Trophoblast cell (in vitro differentiated cells and primary cell): ENCODE data around the gene NAA16.

Source experiments
- DNase-seq, 2 donors: peaks; one replicate each; pipeline ENCODE4 v3.0.0-alpha.2; 2016
- H2AFZ ChIP-seq: 2 replicates; pipeline ENCODE4 v1.6.1; 2013; ENCODE audit warnings: low read length, moderate library complexity, mild to moderate bottlenecking; ENCODE audit not compliant: insufficient read depth, poor library complexity
- H2AK5ac ChIP-seq: 2 replicates; pipeline ENCODE4 v1.6.1; 2013; ENCODE audit warnings: mild to moderate bottlenecking, low read length
- H2BK120ac ChIP-seq: 2 replicates; pipeline ENCODE4 v1.6.1; 2013; ENCODE audit warnings: low read length, mild to moderate bottlenecking, moderate library complexity; ENCODE audit not compliant: insufficient read depth, poor library complexity
- H2BK12ac ChIP-seq: 2 replicates; pipeline ENCODE4 v1.6.1; 2013; ENCODE audit warnings: mild to moderate bottlenecking, low read length, moderate library complexity
- H2BK5ac ChIP-seq: 2 replicates; pipeline ENCODE4 v1.6.1; 2013; ENCODE audit warnings: low read length, low read depth, moderate library complexity, mild to moderate bottlenecking; ENCODE audit not compliant: poor library complexity
- H3K14ac ChIP-seq: 2 replicates; pipeline ENCODE4 v1.6.1; 2013; ENCODE audit warnings: mild to moderate bottlenecking, low read length
- H3K18ac ChIP-seq: 2 replicates; pipeline ENCODE4 v1.6.1; 2013; ENCODE audit warnings: mild to moderate bottlenecking, low read length
- H3K23ac ChIP-seq: 2 replicates; pipeline ENCODE4 v1.6.1; 2013; ENCODE audit warnings: low read length
- H3K27ac ChIP-seq: 2 replicates; pipeline ENCODE4 v1.5.1; 2013; ENCODE audit warnings: low read depth, mild to moderate bottlenecking, inconsistent platforms, low read length, moderate library complexity
- H3K27me3 ChIP-seq: 2 replicates; pipeline ENCODE4 v1.6.1; 2013; ENCODE audit warnings: inconsistent platforms, mild to moderate bottlenecking, low read length, moderate library complexity; ENCODE audit not compliant: insufficient read depth
- H3K36me3 ChIP-seq, 2 experiments: 1 replicate in 1 of 2; 2 replicates in 1 of 2; pipeline ENCODE4 v1.6.1; 2013; ENCODE audit warnings: low read length in 2 of 2, mild to moderate bottlenecking in 2 of 2, moderate library complexity in 1 of 2; ENCODE audit not compliant: insufficient read depth in 2 of 2, control insufficient read depth in 1 of 2
- H3K4ac ChIP-seq: 2 replicates; pipeline ENCODE4 v1.6.1; 2013; ENCODE audit warnings: low read depth, mild to moderate bottlenecking, low read length, moderate library complexity
- H3K4me1 ChIP-seq, 2 experiments: 1 replicate in 1 of 2; 2 replicates in 1 of 2; pipeline ENCODE4 v1.6.1; 2013; ENCODE audit warnings: low read length in 2 of 2, mild to moderate bottlenecking in 2 of 2, moderate library complexity in 1 of 2; ENCODE audit not compliant: insufficient read depth in 2 of 2, control insufficient read depth in 1 of 2
- H3K4me2 ChIP-seq: 2 replicates; pipeline ENCODE4 v1.6.1; 2013; ENCODE audit warnings: inconsistent platforms, mild to moderate bottlenecking, low read length, moderate library complexity
- H3K4me3 ChIP-seq: 2 replicates; pipeline ENCODE4 v1.5.1; 2013; ENCODE audit warnings: mild to moderate bottlenecking, low read depth, low read length, inconsistent platforms
- H3K79me1 ChIP-seq: one replicate; pipeline ENCODE4 v1.6.1; 2013; ENCODE audit warnings: low read length
- H3K79me2 ChIP-seq: 2 replicates; pipeline ENCODE4 v1.6.1; 2013; ENCODE audit warnings: low read length, mild to moderate bottlenecking; ENCODE audit not compliant: control insufficient read depth, insufficient read depth, poor library complexity
- H3K9ac ChIP-seq: 2 replicates; pipeline ENCODE4 v1.6.1; 2013; ENCODE audit warnings: mild to moderate bottlenecking, low read length
- H3K9me3 ChIP-seq: 2 replicates; pipeline ENCODE4 v1.6.1; 2013; ENCODE audit warnings: low read depth, mild to moderate bottlenecking, control low read depth, inconsistent platforms, low read length; ENCODE audit not compliant: insufficient read depth
- H4K12ac ChIP-seq: 2 replicates; pipeline ENCODE4 v1.6.1; 2013; ENCODE audit warnings: low read depth, mild to moderate bottlenecking, low read length, moderate library complexity
- H4K8ac ChIP-seq: 2 replicates; pipeline ENCODE4 v1.6.1; 2013; ENCODE audit warnings: low read depth, mild to moderate bottlenecking, low read length, moderate library complexity
- H4K91ac ChIP-seq: one replicate; pipeline ENCODE4 v1.6.1; 2013; ENCODE audit warnings: low read depth, mild to moderate bottlenecking, low read length, moderate library complexity
- WGBS: extraction: QIAGEN DNeasy Blood & Tissue Kit; methylation state at CpG from one replicate; pipeline ENCODE4 v1.1.7; 2013; ENCODE audit warnings: missing lambda C conversion rate; ENCODE audit not compliant: insufficient read length, insufficient coverage; ENCODE audit errors: extremely low coverage; 5-methylcytosine and 5-hydroxymethylcytosine counted together

Gene NAA16

GRCh38 chr13:41356786-41357185 lies 45.7 kb downstream of the NAA16 start:
- no peak overlapping the region for H2BK120ac ChIP-seq
- peak; percentile 15 to 71 for DNase-seq
- no peak overlapping the region for H2BK12ac ChIP-seq
- H3K9ac ChIP-seq: no peak overlapping the region
- H3K18ac ChIP-seq: no peak overlapping the region
- no peak overlapping the region for H3K14ac ChIP-seq
- H3K27ac ChIP-seq: no peak overlapping the region
- H3K23ac ChIP-seq: no peak overlapping the region
- no peaks in the 10 kb centered on the region for H3K79me1 ChIP-seq
- H3K9me3 ChIP-seq: no peaks in the 10 kb centered on the region
- H4K8ac ChIP-seq: no peak overlapping the region
- peaks cover 3% of the 10 kb centered on the region in 2 experiments for H3K36me3 ChIP-seq
- H2AK5ac ChIP-seq: no peak overlapping the region
- no peaks in the 10 kb centered on the region for H3K79me2 ChIP-seq
- no CpG with 5 or more reads among the region's 6 CpGs for WGBS
- H4K91ac ChIP-seq: no peak overlapping the region
- H3K4ac ChIP-seq: no peak overlapping the region
- no peak overlapping the region for H4K12ac ChIP-seq
- peaks cover 2% of the 10 kb centered on the region in 2 experiments for H3K4me1 ChIP-seq
- no peak overlapping the region for H2BK5ac ChIP-seq
- H3K27me3 ChIP-seq: no peaks in the 10 kb centered on the region
- no peak overlapping the region for H3K4me2 ChIP-seq
- no peak overlapping the region for H2AFZ ChIP-seq
- no peak overlapping the region for H3K4me3 ChIP-seq

GRCh38 chr13:41361491-41361890 lies 50.4 kb downstream of the NAA16 start:
- no peaks in the 10 kb centered on the region for H3K4me1 ChIP-seq
- no peak overlapping the region for H2BK5ac ChIP-seq
- no peak overlapping the region for H4K91ac ChIP-seq
- H3K18ac ChIP-seq: no peak overlapping the region
- no peak overlapping the region for H2BK120ac ChIP-seq
- H3K36me3 ChIP-seq: no peaks in the 10 kb centered on the region
- no peaks in the 10 kb centered on the region for H3K9me3 ChIP-seq
- no peak overlapping the region for H3K4ac ChIP-seq
- no peaks in the 10 kb centered on the region for H3K79me2 ChIP-seq
- peak overlapping the region; percentile 7 for H3K27ac ChIP-seq
- DNase-seq: peak in 1 of 2 donors; percentile 28
- no peak overlapping the region for H4K8ac ChIP-seq
- H3K4me3 ChIP-seq: no peak overlapping the region
- no peak overlapping the region for H2BK12ac ChIP-seq
- H2AK5ac ChIP-seq: no peak overlapping the region
- H3K9ac ChIP-seq: no peak overlapping the region
- H3K14ac ChIP-seq: no peak overlapping the region
- H2AFZ ChIP-seq: no peak overlapping the region
- no peak overlapping the region for H3K4me2 ChIP-seq
- H3K23ac ChIP-seq: no peak overlapping the region
- no peaks in the 10 kb centered on the region for H3K79me1 ChIP-seq
- no peaks in the 10 kb centered on the region for H3K27me3 ChIP-seq
- no CpG with 5 or more reads among the region's 5 CpGs for WGBS
- H4K12ac ChIP-seq: no peak overlapping the region

GRCh38 chr13:41364043-41364442 lies 53.0 kb downstream of the NAA16 start:
- no CpG with 5 or more reads among the region's 2 CpGs for WGBS
- Histone ChIP-seq H4K91ac (no peak overlapping the region), H3K4me3 (no peak overlapping the region), H3K9me3 (no peaks in the 10 kb centered on the region), H2BK5ac (no peak overlapping the region), H3K27ac (no peak overlapping the region), H3K4ac (no peak overlapping the region), H2BK120ac (no peak overlapping the region), H3K23ac (no peak overlapping the region), H3K18ac (no peak overlapping the region), H2BK12ac (no peak overlapping the region), H3K9ac (no peak overlapping the region), H3K4me1 (no peaks in the 10 kb centered on the region), H3K14ac (no peak overlapping the region), H3K79me1 (no peaks in the 10 kb centered on the region), H4K12ac (no peak overlapping the region), H3K27me3 (no peaks in the 10 kb centered on the region), H3K4me2 (no peak overlapping the region), H3K36me3 (no peaks in the 10 kb centered on the region), H2AFZ (no peak overlapping the region), H3K79me2 (no peaks in the 10 kb centered on the region), H4K8ac (no peak overlapping the region), H2AK5ac (no peak overlapping the region)
- DNase-seq: no peak

GRCh38 chr13:41365631-41366030 lies 54.6 kb downstream of the NAA16 start:
- no peak overlapping the region for H4K8ac ChIP-seq
- H3K27me3 ChIP-seq: no peaks in the 10 kb centered on the region
- no peak overlapping the region for H2AK5ac ChIP-seq
- H2BK12ac ChIP-seq: no peak overlapping the region
- H2BK120ac ChIP-seq: no peak overlapping the region
- peaks cover 0 to 5% of the 10 kb centered on the region in 2 experiments for H3K36me3 ChIP-seq
- H2BK5ac ChIP-seq: no peak overlapping the region
- WGBS: no CpG with 5 or more reads among the region's 2 CpGs
- H3K9me3 ChIP-seq: no peaks in the 10 kb centered on the region
- H2AFZ ChIP-seq: no peak overlapping the region
- no peaks in the 10 kb centered on the region for H3K79me2 ChIP-seq
- H3K4me2 ChIP-seq: no peak overlapping the region
- H4K91ac ChIP-seq: no peak overlapping the region
- H3K4me3 ChIP-seq: no peak overlapping the region
- H3K79me1 ChIP-seq: no peaks in the 10 kb centered on the region
- no peak overlapping the region for H3K27ac ChIP-seq
- H3K4ac ChIP-seq: no peak overlapping the region
- no peak overlapping the region for H3K14ac ChIP-seq
- H3K4me1 ChIP-seq: no peaks in the 10 kb centered on the region
- H4K12ac ChIP-seq: no peak overlapping the region
- H3K18ac ChIP-seq: no peak overlapping the region
- no peak overlapping the region for H3K23ac ChIP-seq
- H3K9ac ChIP-seq: no peak overlapping the region
- peak in 1 of 2 donors; percentile 80 for DNase-seq
